ENCODE measurements around the gene PPP2R1B. TPM values are rescaled to one million over a fixed set of nuclear protein-coding genes. Genes with fewer than 3 reads are reported as not detected.

PPP2R1B gene
- total RNA-seq, 1 experiment from 2014 or later: 105 TPM

GRCh38 chr11:111726301-111726713, 39.9 kb downstream of the PPP2R1B start:
- no peak overlapping the region for H3K18ac ChIP-seq (ENCODE audit: insufficient read length, low read depth, low read length)
- no peak overlapping the region for H3K27ac ChIP-seq (ENCODE audit: insufficient read length, low read depth, low read length)
- no peak overlapping the region for H2BK20ac ChIP-seq (ENCODE audit: low read depth, low read length, poor library complexity, severe bottlenecking)
- no peaks in the 10 kb centered on the region; the same call in 1 of the 2 replicates for H3K27me3 Mint-ChIP-seq (ENCODE audit: low read depth)
- TF ChIP-seq CTCF (conservative IDR thresholded peaks at IDR 0.05): no peak
- no peak overlapping the region for H3K56ac ChIP-seq (ENCODE audit: insufficient read length, low read depth, low read length)
- no peak overlapping the region for H2AFZ ChIP-seq (ENCODE audit: low read length)
- no peaks in the 10 kb centered on the region for H3K27me3 ChIP-seq (ENCODE audit: insufficient read depth, low read length)
- no peak overlapping the region for H2BK5ac ChIP-seq (ENCODE audit: insufficient read length, low read length)
- H3K4me1 ChIP-seq (ENCODE audit: insufficient read depth, low read length): no peaks in the 10 kb centered on the region; the same call in 1 of the 2 replicates
- no CpG with 5 or more reads among the region's 9 CpGs for WGBS (ENCODE audit: extremely low coverage, insufficient read length, low lambda C conversion rate)
- no peak overlapping the region for H2BK120ac ChIP-seq (ENCODE audit: low read depth, low read length, poor library complexity, severe bottlenecking)
- no peaks in the 10 kb centered on the region for H3K79me2 ChIP-seq (ENCODE audit: insufficient read depth, low read length)
- H3K36me3 Mint-ChIP-seq (ENCODE audit: insufficient read depth in 1 of 3, low read depth in 3 of 3): peaks cover 5 to 26% (median 23%) of the 10 kb centered on the region in 3 experiments; a peak in 6 of 7 replicates
- H3K23me2 ChIP-seq (ENCODE audit: insufficient read length, low read depth, low read length, poor library complexity, severe bottlenecking): no peaks in the 10 kb centered on the region
- H3K4ac ChIP-seq (ENCODE audit: low read depth, low read length): no peak overlapping the region
- H2BK15ac ChIP-seq (ENCODE audit: low read depth, low read length): no peak overlapping the region
- H3K4me3 Mint-ChIP-seq: no peak overlapping the region
- no peaks in the 10 kb centered on the region for H3K79me1 ChIP-seq (ENCODE audit: insufficient read depth, low read depth, low read length, poor library complexity, severe bottlenecking)
- no peak overlapping the region for H4K8ac ChIP-seq (replicated peaks; ENCODE audit: insufficient read length, low read depth, low read length)
- H3K4me2 ChIP-seq (ENCODE audit: insufficient read depth, insufficient read length, low read length): no peak overlapping the region
- no peaks in the 10 kb centered on the region for H3K9me3 Mint-ChIP-seq
- H3K27ac Mint-ChIP-seq: peak overlapping the region in 2 of 3 experiments; percentile 25 to 68; a peak in 1 of 7 replicates
- H2BK12ac ChIP-seq (ENCODE audit: insufficient read length, low read depth, low read length): no peak overlapping the region
- no peak overlapping the region for H4K91ac ChIP-seq (ENCODE audit: insufficient read length, low read depth, low read length)
- no peaks in the 10 kb centered on the region for H4K20me1 ChIP-seq (ENCODE audit: control insufficient read depth, insufficient read depth, insufficient read length)
- no peak for DNase-seq
- no peak overlapping the region for H3K14ac ChIP-seq (ENCODE audit: insufficient read depth, low read length)
- no peaks in the 10 kb centered on the region for H3K9me3 ChIP-seq (ENCODE audit: control insufficient read depth, low read depth, low read length)
- H3T11ph ChIP-seq (ENCODE audit: low read length): no peak overlapping the region
- no peak overlapping the region for H2AK5ac ChIP-seq (ENCODE audit: insufficient read length, low read length)
- H3K4me1 Mint-ChIP-seq: peaks cover 16 to 19% of the 10 kb centered on the region in 2 experiments
- no peak overlapping the region for H4K5ac ChIP-seq (ENCODE audit: insufficient read length, low read depth, low read length)
- no peak overlapping the region for H3K9ac ChIP-seq (ENCODE audit: extremely low read depth, insufficient read length, low read length)
- H3K23ac ChIP-seq (ENCODE audit: insufficient read length, low read depth, low read length): no peak overlapping the region
